Measurements from ENCODE around the gene RAPGEF3.
A peak's percentile ranks its signal among the peaks of the same experiment; 100 is the strongest.

The RAPGEF3 gene

DNA sequence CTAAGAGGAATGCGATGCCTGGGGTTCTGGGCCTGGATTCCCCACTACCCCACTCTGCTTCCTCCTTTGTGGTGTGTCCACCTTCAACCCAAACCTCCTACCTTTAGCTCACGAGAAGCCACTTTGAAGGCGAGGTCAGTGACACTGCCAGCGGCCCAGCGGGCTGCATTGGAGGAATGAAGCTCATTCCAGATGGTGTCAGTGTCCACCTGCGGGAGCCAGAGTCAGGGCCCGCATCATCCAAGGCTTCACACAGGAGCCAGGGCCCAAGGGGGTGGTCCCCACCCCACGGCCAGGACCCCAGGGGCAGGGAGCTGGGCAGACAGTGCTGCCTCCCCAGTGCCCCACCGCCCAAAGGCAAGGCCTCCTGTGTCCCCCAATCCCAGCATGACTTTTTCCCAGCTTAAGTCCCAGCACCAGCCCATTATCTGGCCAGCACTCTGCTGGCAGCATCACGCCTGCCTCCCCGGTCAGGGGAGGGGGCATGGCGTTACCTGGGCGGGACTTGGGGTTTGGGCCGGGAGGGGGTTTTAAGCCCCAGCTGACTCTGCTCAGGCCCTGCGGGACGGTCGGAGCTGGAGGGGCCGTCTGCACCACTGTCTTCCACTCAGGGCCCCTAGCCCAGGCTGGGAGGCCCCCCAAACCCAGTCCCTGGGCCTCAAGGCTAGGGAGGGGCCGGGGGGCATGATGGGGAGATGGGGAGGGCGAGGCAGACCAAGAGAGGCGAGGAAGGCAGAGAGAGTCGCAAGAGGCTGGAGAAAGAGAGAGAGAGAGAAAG lies 31.2 kb upstream of the RAPGEF3 start:
- no peak for DNase-seq

DNA sequence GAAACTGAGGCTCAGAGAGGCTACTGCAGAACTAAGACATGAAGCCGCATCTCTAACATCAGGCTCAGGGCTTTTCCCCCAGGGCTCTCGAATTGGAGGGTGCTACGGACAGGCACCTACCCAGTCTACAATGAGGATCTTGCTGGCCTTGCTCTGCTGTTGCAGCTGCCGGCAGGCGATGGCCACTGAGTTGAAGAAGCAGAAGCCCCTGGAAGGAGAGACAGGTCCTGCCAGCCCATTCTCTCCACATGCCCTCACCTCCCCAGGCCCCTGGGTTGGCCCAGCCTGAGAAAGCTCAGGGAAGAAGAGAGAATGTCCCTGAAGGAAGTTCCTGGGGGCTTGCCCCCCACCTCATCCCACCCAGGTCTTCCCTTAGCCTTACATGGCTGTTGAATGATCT lies 30.5 kb upstream of the RAPGEF3 start:
- no peak for DNase-seq

DNA sequence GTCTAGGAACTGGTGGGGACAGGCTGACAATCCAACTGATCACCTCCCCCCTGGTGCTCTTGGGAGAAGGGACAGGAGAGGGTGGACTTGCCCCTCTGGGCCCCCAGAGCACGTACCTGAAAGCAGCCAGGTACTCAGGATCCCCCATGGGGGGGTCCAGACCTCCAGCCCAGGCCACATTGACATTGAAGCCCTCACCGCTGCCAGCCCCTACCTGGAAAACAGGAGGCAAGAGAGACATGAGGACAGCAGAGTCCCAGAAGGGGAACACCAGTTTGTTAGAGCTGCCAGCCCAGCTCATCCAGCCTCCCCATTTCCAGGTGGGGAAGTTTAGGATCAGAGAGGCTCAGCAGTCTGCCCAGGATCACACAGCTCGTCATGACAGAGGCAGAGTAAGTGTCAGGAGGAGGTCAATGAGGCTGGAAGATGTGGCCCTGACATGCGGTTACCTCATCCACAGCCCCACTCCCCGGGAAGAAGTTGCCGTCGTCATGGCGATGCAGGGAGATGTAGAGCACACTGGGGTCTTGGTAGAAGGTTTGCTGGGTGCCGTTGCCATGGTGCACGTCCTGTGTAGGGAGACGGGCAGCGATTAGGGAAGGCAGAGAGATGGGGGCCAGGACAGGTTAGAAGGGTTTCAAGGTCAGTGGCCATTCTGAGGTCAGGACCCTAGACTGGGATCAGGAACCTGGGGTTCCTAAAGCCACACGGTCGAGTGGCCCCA lies 29.1 kb upstream of the RAPGEF3 start:
- DNase-seq: no peak

DNA sequence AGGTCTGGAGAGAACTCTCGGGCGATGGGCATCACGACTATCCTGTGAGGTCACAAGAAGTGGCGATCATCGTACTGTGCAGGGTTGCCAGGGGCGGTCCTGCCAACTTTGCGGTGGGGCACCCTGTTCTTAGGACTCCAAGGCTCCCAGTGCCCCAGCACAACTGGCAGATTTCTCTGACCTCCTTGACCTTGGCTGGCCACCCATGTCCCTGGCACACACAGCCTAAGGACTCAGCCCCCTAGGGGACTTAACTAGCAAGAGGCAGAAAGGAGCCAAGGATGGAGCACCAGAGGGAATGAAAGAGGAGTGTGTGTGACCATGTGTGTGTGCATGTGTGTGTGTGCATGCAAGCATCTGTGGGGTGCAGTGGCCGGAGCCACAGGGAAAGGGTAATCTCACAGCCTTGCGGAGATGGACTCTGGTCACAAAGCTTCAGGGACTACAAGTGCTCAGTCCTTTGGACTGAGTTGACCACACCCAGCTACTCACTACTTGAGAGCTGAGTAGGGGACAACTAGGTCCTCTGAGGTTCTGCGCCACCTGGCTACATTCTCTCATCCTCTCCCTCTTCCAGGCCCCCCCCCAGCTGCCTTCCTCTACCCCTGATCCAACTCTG lies 28.1 kb upstream of the RAPGEF3 start:
- no peak for DNase-seq

DNA sequence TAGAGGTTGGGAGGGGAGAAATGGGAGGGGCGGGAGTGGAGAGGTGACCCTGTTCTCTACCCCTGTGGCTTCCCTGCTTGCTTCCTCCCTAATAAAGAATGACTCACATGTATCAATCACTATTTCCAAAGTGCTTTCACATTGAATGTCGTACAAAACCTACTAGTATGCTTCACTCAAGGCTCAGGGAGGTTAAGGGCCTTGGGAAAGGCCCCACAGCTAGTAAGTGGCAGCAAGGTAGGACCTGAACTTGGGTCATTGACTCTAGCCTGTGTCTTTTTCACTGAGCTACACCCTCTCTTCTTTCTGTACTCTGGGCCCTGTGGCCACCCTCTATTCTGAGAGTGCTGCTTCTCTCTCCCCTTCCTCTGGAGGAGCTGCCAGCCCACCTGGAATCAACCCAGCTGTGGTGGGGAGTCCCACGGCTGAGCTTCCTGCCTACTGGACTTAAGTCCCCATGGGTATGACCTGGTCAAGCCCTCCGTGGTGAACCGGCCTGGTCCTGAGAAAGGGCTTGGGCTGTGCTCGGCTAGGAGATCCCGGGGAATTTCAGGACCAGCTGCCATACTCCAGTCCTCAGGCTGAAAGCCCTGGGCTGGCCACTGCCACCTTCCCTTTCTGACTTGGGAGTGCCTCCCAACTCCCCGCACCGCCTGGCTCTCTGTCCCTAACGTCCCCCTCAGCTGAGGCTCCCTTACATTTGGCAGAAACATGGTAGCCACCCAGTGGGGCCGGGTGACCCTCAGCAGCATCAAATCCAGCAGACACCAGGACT lies 27.4 kb upstream of the RAPGEF3 start:
- DNase-seq: no peak

DNA sequence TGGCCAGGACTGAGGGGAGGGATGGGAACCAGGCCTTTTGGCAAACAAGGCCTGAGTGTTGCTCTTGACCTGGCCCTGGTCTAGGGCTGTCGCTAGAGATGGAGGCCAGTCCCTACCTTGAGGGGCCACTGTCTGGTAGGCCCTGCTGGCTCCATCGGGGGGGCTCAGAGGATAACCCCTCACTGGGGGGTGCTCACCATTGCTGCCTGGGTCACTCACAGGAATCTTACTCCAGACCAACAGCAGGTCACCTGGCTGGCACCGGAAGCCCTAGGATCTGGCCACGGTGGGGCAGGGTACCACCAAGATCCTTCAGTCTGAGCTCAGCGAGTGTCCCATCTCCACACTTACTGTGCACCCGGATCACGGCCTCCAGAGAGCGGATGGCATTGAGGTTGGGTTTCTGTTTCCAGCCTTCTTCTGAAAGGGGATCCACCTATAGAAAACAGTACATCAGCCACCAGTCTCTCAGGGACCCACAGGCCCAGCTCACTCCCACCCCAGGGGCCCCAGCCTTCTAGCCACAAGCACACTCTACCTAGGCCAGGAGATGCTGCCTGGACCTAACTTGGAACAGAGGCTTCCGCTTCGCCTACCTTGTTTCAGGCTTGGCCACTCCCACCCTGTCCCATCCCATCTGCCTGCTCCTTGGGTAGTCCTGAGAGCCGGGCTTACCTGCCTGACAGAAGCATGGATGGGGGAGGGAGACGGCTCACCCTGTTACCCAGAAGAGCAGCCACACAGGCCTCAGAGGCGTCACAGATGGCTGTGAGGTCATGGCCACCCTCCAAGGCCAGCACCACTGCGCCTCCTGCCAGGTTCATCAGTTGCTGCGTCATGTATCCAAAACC lies 26.6 kb upstream of the RAPGEF3 start:
- DNase-seq: no peak

DNA sequence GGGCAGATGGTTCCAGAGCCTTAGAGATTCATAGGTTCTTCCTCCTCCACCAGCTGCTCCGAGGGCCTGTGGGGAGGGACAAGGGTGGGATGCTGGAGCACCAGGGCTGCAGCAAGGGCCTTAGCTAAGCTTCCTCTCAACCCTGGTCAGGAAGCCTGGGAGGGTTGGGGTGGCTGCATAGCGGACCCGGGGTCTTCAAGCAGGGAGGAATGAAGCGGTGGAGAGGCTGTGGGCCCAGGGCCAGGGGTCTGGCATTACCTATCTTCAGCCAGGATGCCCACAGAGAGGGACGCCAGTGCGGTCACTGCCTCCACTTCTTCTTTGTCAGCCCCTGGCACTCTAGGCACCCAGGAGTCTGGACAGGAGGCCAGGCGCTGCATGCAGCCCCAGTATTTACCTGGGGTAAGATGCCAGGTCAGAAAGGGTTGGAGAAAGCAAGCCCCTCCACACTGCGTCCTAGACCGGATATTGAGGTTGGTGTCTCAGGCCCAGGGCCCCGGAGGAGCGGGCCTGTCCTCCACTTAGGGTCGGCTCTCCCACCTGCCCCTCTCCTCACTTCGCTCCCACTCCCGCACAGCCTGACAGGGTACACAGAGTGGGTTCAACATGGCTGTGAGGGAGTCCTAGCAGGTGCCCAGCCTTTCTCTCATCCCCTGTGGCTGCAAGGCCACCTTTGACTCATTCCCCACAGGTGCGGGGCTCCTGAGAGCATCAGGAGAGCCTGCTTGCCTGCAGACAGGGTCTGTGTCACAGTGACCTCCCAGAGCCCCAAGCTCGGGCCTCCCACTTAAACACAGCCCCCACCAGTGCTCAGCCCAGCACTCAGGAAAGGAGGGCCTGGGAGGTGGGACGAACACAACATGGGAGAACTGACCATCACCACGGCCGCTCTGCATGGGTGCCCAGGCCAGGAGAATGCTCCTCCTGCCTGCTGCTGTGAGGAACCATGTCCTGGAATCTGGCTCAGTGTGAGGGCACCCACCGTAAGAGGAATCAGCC lies 25.4 kb upstream of the RAPGEF3 start:
- no peak for DNase-seq

DNA sequence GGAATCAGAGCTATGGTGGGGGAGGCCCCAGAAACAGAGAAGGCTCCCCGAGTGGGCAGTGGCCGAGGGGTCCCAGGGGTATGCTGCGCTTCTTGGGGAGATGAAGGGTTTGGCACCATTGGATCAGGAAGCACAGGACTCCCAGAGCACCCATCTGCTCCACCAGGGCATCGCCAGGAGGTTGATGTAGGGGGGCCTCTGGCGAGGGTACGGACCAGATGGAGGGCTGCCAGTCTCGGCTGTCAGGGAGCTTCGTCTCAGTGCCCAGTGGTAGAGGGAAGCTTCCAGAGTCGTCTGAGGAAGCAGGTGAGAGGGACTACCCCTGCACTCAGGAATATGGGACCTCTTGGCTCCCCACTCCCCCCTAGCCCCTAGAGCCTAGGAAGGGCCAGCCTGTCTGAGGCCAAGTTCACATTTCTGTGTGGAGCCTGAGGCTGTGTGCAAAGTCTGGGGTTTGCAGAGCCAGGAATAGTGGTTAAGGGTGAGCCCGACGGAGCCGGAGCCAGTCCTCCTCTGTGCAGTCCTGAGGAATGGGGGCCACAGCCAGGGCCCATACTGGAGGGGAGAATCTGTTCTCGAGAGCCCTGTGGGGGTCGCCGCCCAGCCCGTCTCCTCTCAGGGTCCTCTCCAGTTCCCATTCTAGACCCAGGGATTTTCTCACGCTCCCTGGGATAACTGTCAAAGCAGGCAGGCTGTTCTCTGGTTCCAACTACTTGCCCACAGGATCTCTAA lies 24.5 kb upstream of the RAPGEF3 start:
- DNase-seq: no peak

DNA sequence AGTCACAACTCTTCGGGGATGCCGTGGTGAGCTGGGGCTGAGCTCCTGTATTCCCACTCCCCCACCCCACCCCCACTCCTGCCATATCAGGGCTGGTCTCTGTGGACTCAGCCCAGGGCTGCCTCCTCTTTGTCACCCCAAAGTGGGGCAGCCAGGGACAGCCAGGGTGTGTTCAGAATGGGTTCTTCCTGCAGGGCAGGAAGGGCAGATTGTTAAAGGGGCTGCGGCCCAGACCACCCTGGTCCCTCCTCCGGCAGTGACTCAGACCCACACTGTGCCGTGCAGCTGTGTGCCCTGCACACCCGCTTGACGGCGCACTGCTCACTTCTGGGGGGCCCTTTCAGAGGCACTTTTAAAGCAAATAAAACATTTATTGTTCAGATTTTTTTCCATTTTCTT lies 23.7 kb upstream of the RAPGEF3 start:
- no peak for DNase-seq

DNA sequence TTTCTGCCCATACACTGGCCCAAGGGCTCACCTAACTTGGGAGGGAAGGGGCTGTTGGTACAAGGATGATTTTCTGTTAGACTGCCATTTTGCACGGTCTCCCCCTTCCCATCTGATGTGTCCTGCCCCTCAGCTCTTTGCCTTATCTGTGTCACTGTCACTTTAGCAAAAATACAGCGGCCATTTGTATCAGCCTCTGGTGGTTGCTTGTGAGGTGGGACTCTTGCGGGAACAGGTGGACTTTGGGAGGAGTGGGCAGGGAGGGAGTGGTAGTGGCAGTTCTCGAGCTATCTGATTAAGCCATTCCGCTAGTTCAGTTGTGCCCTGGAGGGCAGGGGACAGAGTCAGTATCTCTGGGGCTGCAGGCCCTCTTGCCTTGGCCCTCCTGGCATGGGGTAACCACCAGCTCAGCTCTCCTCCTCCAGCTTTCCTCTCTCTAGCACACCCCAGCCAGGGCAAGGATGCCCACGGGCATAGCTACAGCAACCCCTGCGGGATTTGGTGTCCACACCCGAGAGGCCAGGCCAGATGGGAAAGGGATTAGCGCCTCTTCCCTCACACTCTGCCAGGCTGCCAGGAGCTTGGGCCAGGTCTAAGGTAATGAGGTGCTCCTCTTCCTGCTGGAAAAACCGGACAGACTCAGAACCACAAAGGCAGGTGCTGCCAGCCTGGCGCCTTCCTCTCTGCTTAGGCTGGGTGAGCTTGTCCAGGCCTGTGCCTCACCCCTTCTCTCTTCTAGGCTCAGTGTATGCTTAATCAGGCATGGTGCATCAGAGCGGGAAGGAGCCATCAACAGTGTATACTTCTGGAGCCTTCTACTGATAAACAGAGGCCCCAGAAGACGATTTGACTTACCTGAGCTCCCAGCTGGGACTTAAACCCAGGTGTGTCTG lies 23.0 kb upstream of the RAPGEF3 start:
- no peak for DNase-seq

DNA sequence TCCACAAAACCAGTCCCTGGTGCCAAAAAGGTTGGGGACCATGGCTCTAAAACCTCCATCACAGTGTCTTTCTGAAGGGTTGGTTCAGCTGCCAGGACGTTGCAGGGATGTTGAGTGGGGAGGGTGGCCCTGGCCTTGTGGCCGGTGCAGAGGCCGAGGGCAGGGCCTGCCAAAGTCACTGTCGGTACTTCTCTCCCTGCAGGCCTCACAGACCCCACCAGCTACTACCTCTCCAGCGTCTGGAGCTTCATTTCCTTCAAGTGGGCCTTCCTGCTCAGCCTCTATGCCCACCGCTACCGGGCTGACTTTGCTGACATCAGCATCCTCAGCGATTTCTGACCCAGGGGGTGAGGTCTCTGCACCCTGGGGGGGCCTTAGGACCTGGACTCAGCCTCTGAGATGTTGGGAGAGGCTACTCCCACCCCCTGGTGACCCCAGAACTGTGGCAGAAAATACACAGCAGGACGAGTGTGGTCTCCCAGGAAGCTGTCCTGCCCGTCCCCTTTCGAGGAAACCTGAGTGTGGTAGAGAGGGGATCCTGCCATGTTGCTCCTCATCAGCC lies 21.3 kb upstream of the RAPGEF3 start:
- no peak for DNase-seq

DNA sequence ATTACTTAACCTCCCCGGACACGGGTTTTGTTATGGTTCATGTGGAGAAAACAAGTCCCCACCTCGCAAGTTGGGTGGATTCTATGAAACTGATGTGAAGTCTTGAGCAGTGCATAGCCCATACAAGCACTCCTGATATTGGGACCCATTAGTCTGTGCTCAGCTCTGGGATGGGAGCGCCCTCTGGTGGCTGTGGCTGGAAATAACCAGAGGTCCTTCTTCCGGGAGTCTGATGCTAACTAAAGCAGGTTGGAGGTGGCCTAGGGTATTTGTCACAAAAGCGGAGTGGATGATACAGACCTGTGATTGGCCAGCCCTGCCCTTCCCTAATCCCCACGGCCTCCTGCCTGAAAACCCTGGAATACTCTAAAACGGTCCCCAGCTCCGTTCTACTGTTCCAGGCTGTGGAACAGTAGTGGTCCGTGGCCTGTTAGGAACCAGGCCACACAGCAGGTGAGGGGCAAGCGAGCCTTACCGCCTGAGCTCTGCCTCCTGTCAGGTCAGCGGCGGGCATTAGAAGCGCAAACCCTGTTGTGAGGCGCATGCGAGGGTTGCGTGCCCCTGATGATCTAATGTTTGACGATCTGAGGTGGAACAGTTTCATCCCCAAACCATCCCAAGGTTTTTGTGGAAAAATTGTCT lies 20.7 kb upstream of the RAPGEF3 start:
- peak; percentile 94 for DNase-seq

DNA sequence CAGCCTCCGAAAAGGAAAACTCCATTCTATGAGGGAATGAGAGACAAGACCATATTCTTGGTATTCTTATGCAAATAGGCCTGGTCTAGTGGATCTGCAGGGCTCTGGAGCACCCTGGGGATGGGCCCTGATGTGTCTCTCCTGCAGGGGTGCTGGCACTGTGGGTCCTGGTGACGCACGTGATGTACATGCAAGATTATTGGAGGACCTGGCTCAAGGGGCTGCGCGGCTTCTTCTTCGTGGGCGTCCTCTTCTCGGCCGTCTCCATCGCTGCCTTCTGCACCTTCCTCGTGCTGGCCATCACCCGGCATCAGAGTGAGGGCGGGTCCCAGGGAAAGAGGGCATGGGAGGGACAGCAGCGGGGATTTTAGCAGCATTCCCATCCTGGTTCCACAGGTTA lies 20.2 kb upstream of the RAPGEF3 start:
- DNase-seq: no peak

DNA sequence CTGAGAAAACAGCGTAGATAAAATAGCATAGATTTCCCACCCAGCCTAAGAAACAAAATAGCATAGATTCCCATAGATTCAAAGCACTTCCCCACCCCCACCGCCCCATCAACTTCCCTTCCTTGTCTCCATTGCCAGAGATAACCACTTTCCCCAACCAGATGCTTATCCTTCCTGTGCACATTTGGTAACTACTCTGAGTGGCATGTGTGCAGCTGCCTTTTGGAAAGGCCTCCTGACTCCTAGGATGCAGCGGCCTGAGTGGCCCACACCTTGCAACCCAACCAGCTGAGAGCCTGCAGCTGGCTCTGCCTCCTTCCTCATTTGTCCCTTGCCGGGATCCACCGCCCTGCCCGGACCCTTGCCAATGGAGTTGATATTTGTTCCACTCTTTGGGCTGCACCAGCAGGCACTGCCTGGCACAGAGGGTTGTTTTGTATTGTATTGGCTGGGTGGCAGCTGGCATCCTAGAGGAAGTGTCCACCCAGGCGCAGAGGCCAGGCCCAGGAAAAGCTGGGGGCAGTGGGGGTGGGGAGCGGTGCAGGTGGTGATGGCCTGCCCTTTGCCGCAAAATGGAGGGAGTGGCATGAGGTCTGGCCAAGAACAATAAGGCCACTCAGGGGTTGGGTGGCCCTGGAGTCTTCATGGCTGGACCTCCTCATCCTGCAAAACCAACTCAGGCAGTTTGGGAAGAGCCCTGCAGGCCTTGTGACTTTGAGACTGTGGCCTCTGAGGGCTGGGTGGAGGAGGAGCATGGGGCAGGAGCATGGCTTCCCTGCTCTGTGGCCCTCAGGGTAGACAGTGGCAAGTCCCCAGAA lies 19.3 kb upstream of the RAPGEF3 start:
- no peak for DNase-seq

DNA sequence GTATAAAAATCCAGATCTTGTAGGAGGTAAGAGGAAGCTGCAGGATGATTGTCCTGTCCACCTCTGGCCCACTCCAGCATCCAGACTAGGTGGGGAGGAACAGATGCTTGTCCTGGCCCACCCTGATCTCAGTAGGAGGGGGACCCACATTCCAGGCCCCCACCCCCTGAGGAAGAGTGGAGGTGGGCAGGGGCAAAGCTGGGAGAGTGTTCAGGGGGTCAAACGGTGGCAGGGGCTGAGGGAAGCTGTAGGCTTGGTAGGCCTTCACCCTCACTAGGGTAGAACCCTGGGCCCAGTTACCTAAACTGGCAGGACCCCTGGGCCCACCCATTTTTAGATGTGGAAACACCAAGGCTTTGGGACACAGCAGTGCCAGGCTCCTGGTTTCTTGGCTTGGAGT lies 18.5 kb upstream of the RAPGEF3 start:
- DNase-seq: no peak

DNA sequence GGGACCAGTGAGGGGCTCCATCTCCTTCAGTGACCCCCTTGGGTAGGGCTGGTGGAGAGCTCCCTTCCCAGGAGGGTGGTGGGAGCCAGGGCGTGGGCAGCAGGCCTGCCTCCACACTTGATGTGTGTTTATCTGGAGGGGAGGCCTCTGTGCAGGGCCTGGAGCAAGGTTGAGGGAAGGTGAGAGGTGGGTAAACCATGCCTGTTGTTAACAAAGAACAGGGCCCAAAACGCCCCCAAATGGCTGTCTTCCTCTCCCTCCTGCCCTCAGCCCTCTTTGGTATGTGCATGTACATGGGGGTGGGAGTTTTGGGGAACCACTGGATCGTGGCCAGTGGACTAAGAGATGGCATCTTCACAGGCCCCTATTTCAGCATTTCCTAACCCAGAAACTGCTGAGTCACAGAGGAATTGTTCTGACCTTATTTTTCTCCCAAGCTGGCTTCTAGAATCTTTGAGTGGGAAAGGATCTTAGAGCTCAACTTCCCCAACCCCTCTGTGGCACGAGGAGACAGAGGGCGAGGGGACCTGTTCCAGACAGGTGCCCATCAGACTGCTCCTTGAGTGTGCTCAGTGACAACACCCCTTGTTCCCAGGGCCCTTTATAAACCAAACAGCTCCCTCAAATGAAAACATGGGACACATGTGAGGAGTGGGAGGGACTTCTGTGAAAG lies 17.9 kb upstream of the RAPGEF3 start:
- DNase-seq: no peak
